NCI-H526 (cell line): Measurements from ENCODE around the gene DNHD1.

ENCODE experiments used
- DNase-seq, 2 experiments: peaks; one replicate each; lab custom pipeline; 2025; lab: John Stamatoyannopoulos, UW

Gene DNHD1

DNA sequence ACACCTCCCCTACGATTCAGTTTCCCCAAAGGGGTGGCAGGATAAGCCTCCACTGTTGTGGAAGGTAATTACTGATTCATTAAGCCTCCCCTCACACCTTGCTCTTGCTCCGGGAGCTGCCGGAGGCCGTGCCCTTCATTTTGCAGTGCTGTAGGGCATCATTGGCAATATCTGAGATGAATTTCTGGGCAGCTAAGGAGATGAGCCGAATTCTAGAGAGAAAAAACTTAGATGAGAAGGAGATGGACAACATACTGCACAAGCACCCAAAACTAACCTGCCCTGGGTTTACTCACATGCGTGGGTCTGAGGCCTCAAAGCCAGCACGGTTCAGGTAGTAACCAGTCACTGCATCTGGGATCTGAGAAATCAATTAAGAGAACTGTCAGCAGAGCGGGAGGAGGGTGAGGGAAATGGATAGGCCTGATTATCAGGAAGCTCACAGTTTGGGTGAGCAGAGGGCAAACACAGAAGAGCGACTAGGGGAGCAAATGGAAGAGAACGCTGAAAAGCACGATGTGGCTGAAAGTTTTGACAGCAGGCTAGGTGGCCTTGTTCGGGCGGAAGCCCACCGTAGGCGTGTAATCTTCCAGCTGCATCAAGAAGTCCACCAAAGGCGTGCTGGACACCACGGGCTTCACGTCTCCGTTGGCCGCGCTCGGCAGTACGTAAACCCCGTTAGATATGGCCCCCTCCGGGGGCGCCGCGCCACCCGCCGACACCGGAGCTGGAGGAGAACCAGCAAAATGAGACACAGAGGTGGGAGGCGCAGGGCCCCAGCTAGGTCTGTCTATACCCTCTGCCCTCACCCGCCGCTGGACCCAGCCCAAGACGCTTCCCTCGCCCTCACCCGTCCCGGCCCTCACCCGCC lies 114.2 kb downstream of the DNHD1 start:
- DNase-seq, result peak in 1 of 2 experiments; percentile 56

- DNase-seq, result no peak
Measured at GRCh38 chr11:6611963-6612212, 114.8 kb downstream of the DNHD1 start.

DNA sequence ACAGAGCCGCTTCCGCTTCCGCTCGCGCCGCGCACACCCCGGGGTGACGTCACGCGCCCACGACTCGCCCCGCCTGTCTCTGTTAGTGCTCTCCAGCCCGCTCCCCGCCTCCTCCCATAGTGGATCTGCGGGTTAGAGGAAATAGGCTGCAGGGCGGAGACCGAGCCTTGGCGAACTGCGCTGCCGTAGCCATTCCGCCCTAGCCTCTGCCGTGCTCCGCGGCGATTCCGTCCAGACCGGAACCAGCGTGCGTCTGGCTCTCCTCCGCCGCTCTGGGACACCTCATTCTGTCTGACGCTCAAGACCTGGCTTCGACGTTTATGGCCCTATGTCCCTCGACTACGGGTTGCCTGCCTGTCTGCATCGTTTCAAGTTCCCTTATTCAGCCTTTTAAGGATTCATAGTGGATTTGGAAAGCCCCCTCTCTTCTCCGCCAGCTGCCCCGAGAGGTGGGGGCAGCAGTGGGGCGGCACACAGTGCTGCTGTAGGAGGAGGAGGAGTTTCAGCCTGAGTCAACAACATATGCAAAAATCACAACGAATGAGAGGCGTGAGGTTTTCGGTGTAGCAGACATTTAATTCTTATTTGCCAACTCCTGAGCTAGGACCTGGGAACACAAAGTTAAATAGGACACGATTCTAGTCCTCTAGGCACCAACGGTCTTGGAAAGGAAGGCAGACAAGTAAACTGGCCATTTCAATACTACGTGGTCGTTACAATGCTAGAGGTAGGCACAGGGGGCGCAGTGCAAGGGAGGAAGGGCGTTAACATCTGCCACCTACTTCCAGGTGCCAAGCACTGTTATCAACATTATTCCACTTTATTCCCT lies 115.3 kb downstream of the DNHD1 start, which contains the start of gene TAF10:
Gene TAF10, minus strand, starts transcription at position 4 of the 829 bp plus-strand sequence. CDS start 27 bp downstream, outside the sequence.
- DNase-seq, result peak; percentile 92 to 99

GRCh38 chr11:6613496-6613895 lies 116.4 kb downstream of the DNHD1 start:
- no peak for DNase-seq

GRCh38 chr11:6614446-6614845 lies 117.4 kb downstream of the DNHD1 start:
- no peak for DNase-seq

DNA sequence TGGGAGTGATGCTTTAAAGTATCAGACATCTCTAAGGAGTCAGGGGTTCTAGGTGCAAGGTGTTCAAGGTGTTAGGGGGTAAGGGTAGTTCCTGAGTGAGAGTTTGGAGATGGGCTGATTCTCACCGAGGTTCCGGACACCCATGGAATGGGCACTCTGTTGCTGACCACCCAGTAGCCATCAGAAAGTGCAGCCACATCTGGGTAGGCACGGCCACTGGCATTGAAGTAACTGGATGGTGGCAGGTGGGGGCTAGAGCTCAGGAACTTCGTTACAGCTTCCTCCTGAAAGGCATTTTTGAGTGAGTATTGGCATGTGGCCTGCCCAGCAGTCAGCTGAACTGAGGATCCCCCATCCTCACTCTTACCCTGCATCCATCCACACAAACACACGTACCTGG lies 118.0 kb downstream of the DNHD1 start:
- DNase-seq, result no peak

DNA sequence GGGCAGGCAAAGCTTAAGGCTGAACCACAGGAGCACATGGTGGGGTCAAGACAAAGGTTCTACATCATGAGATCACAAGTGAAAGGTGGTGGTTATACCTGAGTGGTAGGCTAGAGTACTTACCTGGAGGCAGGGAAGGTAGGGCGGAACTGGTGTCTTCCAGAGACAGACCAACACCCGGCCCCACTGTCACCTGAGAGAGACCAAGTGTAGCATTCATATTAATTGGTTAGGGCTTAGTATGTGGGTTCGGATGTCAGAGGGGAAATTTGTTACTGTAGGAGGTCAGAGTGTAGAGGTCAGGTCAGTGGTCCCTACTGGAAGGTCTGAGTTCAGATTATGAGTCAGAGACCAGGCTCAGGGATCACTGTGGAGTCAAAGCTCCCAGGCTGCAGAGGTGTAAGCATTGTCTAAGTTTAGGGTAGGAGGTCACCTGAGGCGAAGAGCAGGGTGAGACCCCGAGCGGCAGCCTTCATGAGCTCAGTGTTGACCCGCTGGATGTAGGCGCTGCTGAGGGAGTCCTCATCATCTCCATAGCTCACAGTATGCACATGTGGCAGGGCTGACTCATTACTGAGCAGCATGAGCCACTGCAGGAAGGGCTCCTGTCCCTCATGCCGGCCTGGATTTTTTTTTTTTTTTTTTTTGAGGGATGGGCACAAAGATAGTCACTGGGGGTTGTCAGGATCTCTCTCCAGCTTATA lies 119.0 kb downstream of the DNHD1 start:
- no peak for DNase-seq

DNA sequence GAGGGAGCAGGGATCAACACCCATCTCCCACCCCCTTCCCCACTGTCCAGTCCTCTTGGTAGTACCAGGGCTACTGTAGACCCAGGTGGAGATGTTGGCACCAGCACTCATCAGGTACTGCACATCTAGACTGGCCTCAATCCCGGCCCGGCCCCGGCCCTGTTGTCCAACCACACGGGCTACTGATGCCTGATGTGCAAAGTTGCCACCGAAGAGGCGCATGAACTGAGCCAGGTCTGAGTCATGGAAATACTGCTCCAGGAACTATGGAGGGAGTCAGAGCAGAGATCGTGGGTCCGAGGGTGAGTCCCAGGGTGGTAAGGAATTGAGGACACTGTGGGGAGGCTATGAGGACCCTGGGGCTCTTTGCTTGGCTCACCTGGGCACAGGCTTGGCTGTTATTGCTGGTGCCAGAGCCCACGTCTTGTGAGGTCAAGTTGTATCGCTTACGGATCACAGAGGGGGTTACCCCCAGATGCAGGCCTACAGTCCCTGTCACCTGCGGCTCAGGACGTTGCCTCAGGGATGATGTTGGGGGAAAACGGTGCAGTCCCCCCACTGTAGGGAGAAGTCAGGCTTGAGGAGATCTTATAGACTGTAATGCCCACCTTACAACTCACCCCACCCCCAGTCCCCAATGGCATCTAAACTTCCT lies 119.6 kb downstream of the DNHD1 start:
- no peak for DNase-seq

DNA sequence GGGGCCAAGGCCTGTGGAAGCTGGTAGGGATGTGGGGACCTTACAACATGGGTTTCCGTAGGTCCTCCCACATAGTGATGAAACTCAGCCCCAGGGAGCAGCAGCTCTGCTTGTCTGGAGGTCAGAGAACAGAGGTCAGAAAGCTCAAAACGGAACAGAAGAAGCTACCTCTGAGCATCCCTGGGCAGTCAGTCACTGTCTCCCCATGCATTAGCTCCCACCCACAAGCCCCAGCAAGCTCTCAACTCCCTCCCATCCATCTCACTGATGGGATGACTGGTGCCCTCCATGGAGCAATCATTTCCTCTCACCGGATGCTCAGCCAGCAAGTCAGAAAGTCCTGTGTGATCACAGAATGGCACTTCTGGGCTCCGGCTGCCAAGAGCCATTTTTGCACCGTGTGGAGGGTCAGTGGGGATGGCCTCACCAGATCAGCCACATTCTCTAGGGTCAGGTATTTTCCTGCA lies 120.3 kb downstream of the DNHD1 start:
- no peak for DNase-seq

GRCh38 chr11:6618117-6619003 lies 121.3 kb downstream of the DNHD1 start:
- no peak for DNase-seq

- DNase-seq, result peak; percentile 90 to 96
Measured at GRCh38 chr11:6619004-6619745, 122.1 kb downstream of the DNHD1 start, which contains the start of gene TPP1. Gene TPP1, minus strand, starts transcription at chr11:6619422. Its CDS starts 22 bp downstream, at chr11:6619400.

- no peak for DNase-seq
Measured at GRCh38 chr11:6620636-6621035, 123.6 kb downstream of the DNHD1 start.
